ENCODE measurements around the gene CCDC149.

DNA sequence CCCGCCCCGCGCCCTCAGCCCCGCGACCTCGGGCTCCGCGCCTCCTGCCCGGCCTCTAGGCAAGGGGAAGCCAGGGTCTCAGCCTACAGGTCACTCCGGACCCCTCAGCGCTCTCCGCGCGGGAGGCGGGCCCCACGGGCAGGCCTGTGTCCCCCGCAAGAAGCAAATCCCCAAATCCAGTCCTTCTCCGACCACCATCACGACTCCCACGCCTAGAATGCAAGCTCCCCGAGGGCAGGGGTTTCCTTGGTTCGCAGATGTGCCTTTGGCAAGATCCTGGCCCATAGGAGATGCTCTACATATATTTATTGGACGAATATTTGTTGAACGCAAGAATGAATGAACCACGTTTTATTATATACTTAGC is 260 bp upstream of the CCDC149 start:
- TF ChIP-seq, protein P1, sequence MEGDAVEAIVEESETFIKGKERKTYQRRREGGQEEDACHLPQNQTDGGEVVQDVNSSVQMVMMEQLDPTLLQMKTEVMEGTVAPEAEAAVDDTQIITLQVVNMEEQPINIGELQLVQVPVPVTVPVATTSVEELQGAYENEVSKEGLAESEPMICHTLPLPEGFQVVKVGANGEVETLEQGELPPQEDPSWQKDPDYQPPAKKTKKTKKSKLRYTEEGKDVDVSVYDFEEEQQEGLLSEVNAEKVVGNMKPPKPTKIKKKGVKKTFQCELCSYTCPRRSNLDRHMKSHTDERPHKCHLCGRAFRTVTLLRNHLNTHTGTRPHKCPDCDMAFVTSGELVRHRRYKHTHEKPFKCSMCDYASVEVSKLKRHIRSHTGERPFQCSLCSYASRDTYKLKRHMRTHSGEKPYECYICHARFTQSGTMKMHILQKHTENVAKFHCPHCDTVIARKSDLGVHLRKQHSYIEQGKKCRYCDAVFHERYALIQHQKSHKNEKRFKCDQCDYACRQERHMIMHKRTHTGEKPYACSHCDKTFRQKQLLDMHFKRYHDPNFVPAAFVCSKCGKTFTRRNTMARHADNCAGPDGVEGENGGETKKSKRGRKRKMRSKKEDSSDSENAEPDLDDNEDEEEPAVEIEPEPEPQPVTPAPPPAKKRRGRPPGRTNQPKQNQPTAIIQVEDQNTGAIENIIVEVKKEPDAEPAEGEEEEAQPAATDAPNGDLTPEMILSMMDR (IDR thresholded peaks at IDR 0.05), result no peak
- no peak for TF ChIP-seq EZH2 (IDR thresholded peaks at IDR 0.05; ENCODE audit: borderline replicate concordance, insufficient read depth, low read depth, low read length, poor library complexity, severe bottlenecking)
